Activated CD4-positive, alpha-beta T cell treated with anti-CD3 and anti-CD28 coated beads for 36 hours (primary cell): ENCODE measurements around the gene HYAL3. TPM values are rescaled to one million over a fixed set of nuclear protein-coding genes. Genes with fewer than 3 reads are reported as not detected.
A peak's percentile ranks its signal among the peaks of the same experiment; 100 is the strongest.
"Not testable (repeated sequence)": the region's sequence is repeated elsewhere in the genome, so short reads cannot be mapped to it uniquely, and the experiment has no call there.

Experiments
- ATAC-seq: fragments of 200-7000 bp; cut with Tn5 transposase; one replicate; pipeline ENCODE4 v1.10.0; 2021; ENCODE audit warnings: mild to moderate bottlenecking, moderate library complexity
- CTCF ChIA-PET: fragments of 350-600 bp; sonication (Branson Sonifier 250); formaldehyde crosslinking; loops from one replicate; lab custom pipeline; 2021; ENCODE audit warnings: antibody characterized with exemption; lab: Charles Lee
- POLR2A ChIA-PET: fragments of 350-600 bp; sonication (Branson Sonifier 250); formaldehyde crosslinking; loops from one replicate; lab custom pipeline; 2021; ENCODE audit warnings: antibody characterized with exemption, inconsistent platforms; lab: Charles Lee
- DNase-seq: peaks from one replicate; pipeline ENCODE4 v3.0.0-alpha.2; 2020
- H3K27ac Mint-ChIP-seq: one replicate; pipeline ENCODE4 v1.8.0; 2021; ENCODE audit warnings: mixed read lengths
- H3K27me3 Mint-ChIP-seq: one replicate; pipeline ENCODE4 v1.8.0; 2021; ENCODE audit warnings: mixed read lengths
- H3K36me3 Mint-ChIP-seq: one replicate; pipeline ENCODE4 v1.8.0; 2021; ENCODE audit warnings: low read depth, mixed read lengths
- H3K4me1 Mint-ChIP-seq: one replicate; pipeline ENCODE4 v1.8.0; 2021; ENCODE audit warnings: mixed read lengths
- H3K4me3 Mint-ChIP-seq: one replicate; pipeline ENCODE4 v1.8.0; 2021; ENCODE audit warnings: mild to moderate bottlenecking, moderate library complexity, mixed read lengths
- H3K9me3 Mint-ChIP-seq: one replicate; pipeline ENCODE4 v1.8.0; 2021; ENCODE audit warnings: low read depth, mixed read lengths
- intact Hi-C, 2 experiments: fragments of 100-400 bp; cut with DNase I in 1 of 2; cut with micrococcal nuclease in 1 of 2; formaldehyde crosslinking; loops; one replicate each; pipeline versions ENCODE4 v1.14.2 to v1.15.1; 2022 to 2024; cut with DNase I, micrococcal nuclease
- total RNA-seq, 2 experiments: library from RNA; stranded (reverse); gene quantifications; one replicate each; pipeline ENCODE4 v1.2.3, GENCODE V29; 2021

The HYAL3 gene
- total RNA-seq, 2 experiments from 2014 or later, result 4.5 to 5.4 TPM

DNA sequence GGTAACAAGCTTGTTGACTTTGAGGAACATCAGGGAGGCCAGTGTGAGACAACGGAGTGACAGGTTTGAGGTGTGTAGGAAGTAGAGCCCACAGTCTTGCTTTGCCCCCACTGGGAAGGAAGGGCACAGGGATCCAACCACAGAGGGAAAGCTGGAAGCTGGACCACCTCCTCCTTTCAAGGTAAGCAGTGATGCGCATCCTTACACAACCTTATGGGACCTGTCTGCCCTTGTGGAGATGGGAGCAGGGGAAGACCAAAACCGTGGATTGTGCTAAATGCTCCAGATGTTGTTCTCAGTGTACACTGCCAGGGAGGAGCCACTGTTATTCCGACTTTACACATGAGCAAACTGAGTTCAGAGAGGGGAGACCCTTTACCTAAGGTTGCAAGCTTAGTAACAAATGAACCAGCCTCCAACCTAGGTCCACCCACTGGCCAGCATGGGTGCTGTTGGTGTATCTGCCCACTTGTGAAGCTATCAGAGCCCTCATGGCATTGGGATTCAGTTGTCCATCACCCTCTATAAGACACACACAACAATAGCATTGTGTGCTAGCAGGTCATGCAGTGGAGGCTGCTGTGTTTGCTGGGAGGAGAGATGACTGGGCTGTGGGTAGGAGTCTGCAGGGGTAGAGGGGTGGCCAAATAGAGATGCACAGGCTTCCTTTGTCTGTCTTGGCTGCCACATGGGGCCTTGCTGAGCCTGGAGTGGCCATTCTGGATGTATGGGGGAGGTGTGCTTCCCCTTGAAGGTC, 20.9 kb downstream of the HYAL3 start:
- Mint-ChIP-seq H3K9me3 (no peaks in the 10 kb centered on the region), H3K36me3 (no peaks in the 10 kb centered on the region), H3K27ac (no peak overlapping the region), H3K27me3 (peaks cover 31% of the 10 kb centered on the region), H3K4me3 (no peak overlapping the region), H3K4me1 (peaks cover 17% of the 10 kb centered on the region)
- ATAC-seq (no peak), DNase-seq (no peak)
- ChIA-PET POLR2A (interaction anchor here (0.6 kb wide), 1 partner anchor 156 kb away, joined by 3 read pairs; no protein-coding TSS in a partner anchor), CTCF (interaction anchor here (0.5 to 1.0 kb wide), 4 partner anchors 46 to 63 kb away, joined by 3 to 4 read pairs (median 3); partner anchors contain the start of gene RASSF1)
- intact Hi-C loops, result loop anchor here in 1 of 2 experiments (10.0 kb wide), 1 partner anchor 46 kb away; the partner anchor contains the start of genes HYAL2 and TUSC2

GRCh38 chr3:50276762-50277101, 22.5 kb downstream of the HYAL3 start:
- Mint-ChIP-seq H3K9me3 (no peaks in the 10 kb centered on the region), H3K36me3 (no peaks in the 10 kb centered on the region), H3K27me3 (peaks cover 35% of the 10 kb centered on the region), H3K4me1 (peaks cover 25% of the 10 kb centered on the region), H3K4me3 (no peak overlapping the region), H3K27ac (no peak overlapping the region)
- POLR2A ChIA-PET, result interaction anchor here (0.6 kb wide), 2 partner anchors 13 to 323 kb away, joined by 4 to 7 read pairs; no protein-coding TSS in a partner anchor
- CTCF ChIA-PET, result interaction anchor here (0.5 to 1.4 kb wide), 5 partner anchors 41 to 161 kb away, joined by 3 to 4 read pairs (median 3); partner anchors contain the start of gene GNAI2
- DNase-seq (no peak), ATAC-seq (no peak)
- intact Hi-C loops, result loop anchor here in 1 of 2 experiments (10.0 kb wide), 1 partner anchor 48 kb away; the partner anchor contains the start of genes HYAL2 and TUSC2

DNA sequence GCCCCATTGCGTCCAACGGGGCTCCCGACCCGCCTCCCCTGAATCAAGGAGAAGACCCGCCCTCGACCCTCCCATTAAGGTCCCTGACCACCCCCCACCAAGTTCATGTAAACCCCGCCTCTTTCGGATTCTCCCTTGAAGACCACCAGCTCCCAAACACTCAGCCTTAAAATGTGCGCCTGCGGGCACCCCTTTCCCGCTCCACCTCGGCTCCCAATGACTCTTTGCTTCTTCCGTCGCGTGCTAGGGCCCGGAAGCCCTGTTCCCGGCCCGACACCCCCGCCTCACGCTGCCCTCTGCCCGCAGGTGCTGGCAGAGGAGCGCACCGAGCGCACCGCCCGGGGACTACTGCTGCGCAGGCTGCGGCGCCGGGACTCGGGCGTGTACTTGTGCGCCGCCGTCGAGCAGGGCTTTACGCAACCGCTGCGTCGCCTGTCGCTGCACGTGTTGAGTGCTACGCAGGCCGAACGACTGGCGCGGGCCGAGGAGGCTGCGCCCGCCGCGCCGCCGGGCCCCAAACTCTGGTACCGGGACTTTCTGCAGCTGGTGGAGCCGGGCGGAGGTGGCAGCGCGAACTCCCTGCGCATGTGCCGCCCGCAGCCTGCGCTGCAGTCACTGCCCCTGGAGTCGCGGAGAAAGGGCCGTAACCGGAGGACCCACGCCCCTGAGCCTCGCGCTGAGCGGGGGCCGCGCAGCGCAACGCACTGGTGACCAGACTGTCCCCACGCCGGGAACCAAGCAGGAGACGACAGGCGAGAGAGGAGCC, 23.0 kb downstream of the HYAL3 start:
- peaks cover 25% of the 10 kb centered on the region for H3K4me1 Mint-ChIP-seq
- no peak overlapping the region for H3K27ac Mint-ChIP-seq
- CTCF ChIA-PET, result interaction anchor here (0.5 to 3.1 kb wide), 6 partner anchors 8 to 94 kb away, joined by 3 to 21 read pairs (median 4); partner anchors contain the start of gene GNAI2
- ATAC-seq (peak; percentile 23), DNase-seq (peak; percentile 75)
- H3K4me3 Mint-ChIP-seq, result peak overlapping the region; percentile 43
- POLR2A ChIA-PET, result no interaction called here
- no peaks in the 10 kb centered on the region for H3K9me3 Mint-ChIP-seq
- H3K27me3 Mint-ChIP-seq, result peaks cover 35% of the 10 kb centered on the region
- intact Hi-C loops, result loop anchor here in 1 of 2 experiments (10.0 kb wide), 1 partner anchor 49 kb away; the partner anchor contains the start of genes HYAL2 and TUSC2
- H3K36me3 Mint-ChIP-seq, result no peaks in the 10 kb centered on the region

GRCh38 chr3:50275141-50275995, 23.8 kb downstream of the HYAL3 start:
- no peak overlapping the region for H3K27ac Mint-ChIP-seq
- H3K27me3 Mint-ChIP-seq, result peaks cover 35% of the 10 kb centered on the region
- intact Hi-C loops, result loop anchor here in 1 of 2 experiments (10.0 kb wide), 1 partner anchor 49 kb away; the partner anchor contains the start of genes HYAL2 and TUSC2
- DNase-seq, result no peak
- peaks cover 25% of the 10 kb centered on the region for H3K4me1 Mint-ChIP-seq
- ATAC-seq, result no peak
- no peaks in the 10 kb centered on the region for H3K9me3 Mint-ChIP-seq
- ChIA-PET CTCF (interaction anchor here (0.6 to 3.1 kb wide), 10 partner anchors 9 to 83 kb away, joined by 3 to 21 read pairs (median 3); no protein-coding TSS in a partner anchor), POLR2A (interaction anchor here (0.6 kb wide), 1 partner anchor 29 kb away, joined by 5 read pairs; no protein-coding TSS in a partner anchor)
- H3K36me3 Mint-ChIP-seq, result no peaks in the 10 kb centered on the region
- peak overlapping the region; percentile 43 for H3K4me3 Mint-ChIP-seq

DNA sequence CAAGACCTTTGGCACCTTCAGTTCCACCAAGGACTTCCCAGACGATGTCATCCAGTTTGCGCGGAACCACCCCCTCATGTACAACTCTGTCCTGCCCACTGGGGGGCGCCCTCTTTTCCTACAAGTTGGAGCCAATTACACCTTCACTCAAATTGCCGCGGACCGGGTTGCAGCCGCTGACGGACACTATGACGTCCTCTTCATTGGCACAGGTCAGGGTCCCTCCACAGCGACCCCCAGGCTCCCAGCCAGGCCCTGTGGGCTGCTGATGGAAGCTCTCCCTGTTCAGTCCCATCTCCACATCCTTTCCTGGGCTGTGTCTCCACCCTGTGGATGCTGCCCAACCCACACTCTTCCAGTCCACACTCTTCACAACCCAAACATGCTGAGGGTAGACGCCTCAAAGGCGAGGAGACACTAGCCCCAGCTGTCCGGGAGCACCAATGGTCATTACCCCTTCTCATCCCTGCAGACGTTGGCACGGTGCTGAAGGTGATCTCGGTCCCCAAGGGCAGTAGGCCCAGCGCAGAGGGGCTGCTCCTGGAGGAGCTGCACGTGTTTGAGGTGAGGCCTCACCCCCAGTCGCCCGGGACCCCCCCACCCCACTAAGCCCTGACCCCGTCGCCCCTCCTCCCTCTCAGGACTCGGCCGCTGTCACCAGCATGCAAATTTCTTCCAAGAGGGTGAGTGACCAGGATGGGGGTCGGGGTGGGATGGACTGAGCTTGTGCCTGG, 24.7 kb downstream of the HYAL3 start:
- Mint-ChIP-seq H3K9me3 (no peaks in the 10 kb centered on the region), H3K36me3 (no peaks in the 10 kb centered on the region), H3K27me3 (peaks cover 35% of the 10 kb centered on the region), H3K4me3 (no peak overlapping the region), H3K4me1 (peaks cover 25% of the 10 kb centered on the region), H3K27ac (no peak overlapping the region)
- CTCF ChIA-PET, result interaction anchor here (0.6 to 3.1 kb wide), 8 partner anchors 9 to 79 kb away, joined by 3 to 21 read pairs (median 3); no protein-coding TSS in a partner anchor
- intact Hi-C loops, result loop anchor here (1.0 to 10.0 kb wide), 4 partner anchors 18 to 152 kb away; partner anchors contain the start of genes HYAL2 (in 1 of the 2), IFRD2 (in 1 of the 2) and TUSC2 (in 1 of the 2)
- peak; percentile 59 for ATAC-seq
- POLR2A ChIA-PET, result interaction anchor here (0.6 kb wide), 1 partner anchor 30 kb away, joined by 5 read pairs; no protein-coding TSS in a partner anchor
- DNase-seq, result peak; percentile 90

DNA sequence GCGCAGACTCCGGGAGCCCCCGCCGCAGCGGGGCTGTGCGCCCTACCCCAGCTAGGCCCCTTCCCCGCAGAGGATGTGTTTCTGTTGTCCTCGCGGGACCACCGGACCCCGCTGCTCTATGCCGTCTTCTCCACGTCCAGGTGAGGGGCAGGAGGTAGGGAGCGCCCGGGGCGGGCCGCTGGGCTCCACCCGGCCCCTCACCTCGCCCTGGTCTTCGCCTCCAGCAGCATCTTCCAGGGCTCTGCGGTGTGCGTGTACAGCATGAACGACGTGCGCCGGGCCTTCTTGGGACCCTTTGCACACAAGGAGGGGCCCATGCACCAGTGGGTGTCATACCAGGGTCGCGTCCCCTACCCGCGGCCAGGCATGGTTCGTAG, 25.5 kb downstream of the HYAL3 start:
- DNase-seq (no peak), ATAC-seq (no peak)
- H3K4me1 Mint-ChIP-seq, result peaks cover 25% of the 10 kb centered on the region
- ChIA-PET CTCF (interaction anchor here (0.8 to 3.1 kb wide), 2 partner anchors 78 to 81 kb away, joined by 3 to 21 read pairs; no protein-coding TSS in a partner anchor), POLR2A (no interaction called here)
- H3K4me3 Mint-ChIP-seq, result no peak overlapping the region
- peaks cover 35% of the 10 kb centered on the region for H3K27me3 Mint-ChIP-seq
- H3K9me3 Mint-ChIP-seq, result no peaks in the 10 kb centered on the region
- no peak overlapping the region for H3K27ac Mint-ChIP-seq
- intact Hi-C loops, result loop anchor here (1.0 to 10.0 kb wide), 11 partner anchors 13 to 152 kb away; partner anchors contain the start of genes HYAL2 (in 1 of the 2), IFRD2 (in 1 of the 2) and TUSC2 (in 1 of the 2)
- H3K36me3 Mint-ChIP-seq, result no peaks in the 10 kb centered on the region

- ChIA-PET POLR2A (no interaction called here), CTCF (interaction anchor here (0.7 to 3.1 kb wide), 9 partner anchors 22 to 82 kb away, joined by 3 to 21 read pairs (median 3); partner anchors contain the start of gene GNAT1)
- ATAC-seq (peak; percentile 87), DNase-seq (peak; percentile 96)
- Mint-ChIP-seq H3K27me3 (peaks cover 37% of the 10 kb centered on the region), H3K9me3 (no peaks in the 10 kb centered on the region), H3K36me3 (no peaks in the 10 kb centered on the region), H3K4me1 (peaks cover 25% of the 10 kb centered on the region), H3K4me3 (peak overlapping the region; percentile 68), H3K27ac (peak overlapping the region; percentile 58)
- intact Hi-C loops, result loop anchor here (1.0 to 10.0 kb wide), 9 partner anchors 13 to 152 kb away; partner anchors contain the start of genes HYAL2 (in 1 of the 2) and TUSC2 (in 1 of the 2)
These were observed 26.1 kb downstream of the HYAL3 start for GRCh38 chr3:50272911-50273688.

DNA sequence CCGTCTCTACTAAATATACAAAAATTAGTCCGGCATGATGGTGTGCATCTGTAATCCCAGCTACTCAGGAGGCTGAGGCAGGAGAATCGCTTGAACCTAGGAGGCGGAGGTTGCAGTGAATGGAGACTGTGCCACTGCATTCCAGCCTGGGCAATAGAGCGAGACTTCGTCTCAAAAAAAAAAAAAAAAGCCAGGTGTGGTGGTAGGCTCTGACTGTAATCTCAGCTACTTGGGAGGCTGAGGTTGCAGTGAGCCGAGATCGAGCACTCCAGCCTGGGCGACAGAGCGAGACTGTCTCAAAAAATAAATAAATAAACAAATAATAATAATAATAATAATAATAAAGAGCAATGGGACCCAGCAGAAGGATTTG, 26.7 kb downstream of the HYAL3 start:
- DNase-seq, H3K27ac Mint-ChIP-seq, H3K36me3 Mint-ChIP-seq, H3K9me3 Mint-ChIP-seq, ATAC-seq, H3K4me3 Mint-ChIP-seq, POLR2A ChIA-PET: not testable (repeated sequence)
- peaks cover 37% of the 10 kb centered on the region for H3K27me3 Mint-ChIP-seq
- H3K4me1 Mint-ChIP-seq, result peaks cover 25% of the 10 kb centered on the region
- intact Hi-C loops, result loop anchor here in 1 of 2 experiments (2.0 to 10.0 kb wide), 3 partner anchors 14 to 150 kb away; partner anchors contain the start of genes HYAL2 and TUSC2
- CTCF ChIA-PET, result interaction anchor here (0.6 to 2.2 kb wide), 10 partner anchors 9 to 158 kb away, joined by 3 to 12 read pairs (median 3); partner anchors contain the start of gene GNAT1
